GM12891 (cell line): ENCODE data around the gene MTG2.

ENCODE experiments used
- DNase-seq: peaks from one replicate; pipeline ENCODE4 v3.0.0; 2011; ENCODE audit warnings: low spot score; ENCODE audit not compliant: insufficient read length
- FAIRE-seq: peaks from 2 replicates; lab custom pipeline; 2011; peaks lifted over from hg19 to GRCh38; lab: Jason Lieb, UNC
- PAX5 ChIP-seq: IDR thresholded peaks from 2 replicates; pipeline ENCODE4 v1.6.1; 2011; ENCODE audit warnings: low read length, moderate library complexity, mild to moderate bottlenecking; ENCODE audit not compliant: insufficient read depth, severe bottlenecking
- POLR2A ChIP-seq: IDR thresholded peaks from 2 replicates; pipeline ENCODE4 v1.6.1; 2011; ENCODE audit warnings: low read depth, low read length, control low read depth
- POLR2AphosphoS5 ChIP-seq: IDR thresholded peaks from 2 replicates; pipeline ENCODE4 v1.6.1; 2011; ENCODE audit warnings: low read depth, low read length, control low read depth
- POU2F2 ChIP-seq: IDR thresholded peaks from 2 replicates; pipeline ENCODE4 v1.6.1; 2011; ENCODE audit warnings: low read depth, mild to moderate bottlenecking, control low read depth, low read length, moderate library complexity
- SPI1 ChIP-seq: IDR thresholded peaks from 2 replicates; pipeline ENCODE4 v1.6.1; 2011; ENCODE audit warnings: low read depth, low read length, control low read depth
- TAF1 ChIP-seq: IDR thresholded peaks from 2 replicates; pipeline ENCODE4 v1.6.1; 2011; ENCODE audit warnings: low read depth, low read length, control low read depth

The MTG2 gene

GRCh38 chr20:62245911-62246280 is 63.1 kb downstream of the MTG2 start:
- FAIRE-seq: no peak
- TF ChIP-seq POU2F2 (no peak), PAX5 (no peak), POLR2AphosphoS5 (no peak), TAF1 (no peak), SPI1 (no peak), POLR2A (no peak)

GRCh38 chr20:62246431-62246830 is 63.6 kb downstream of the MTG2 start:
- FAIRE-seq: no peak
- no peak for TF ChIP-seq POLR2A
- no peak for TF ChIP-seq TAF1
- TF ChIP-seq PAX5: no peak
- no peak for TF ChIP-seq POLR2AphosphoS5
- TF ChIP-seq POU2F2: no peak
- no peak for TF ChIP-seq SPI1
- no peak for DNase-seq

More at GRCh38 chr20:62245911-62246280, 63.1 kb downstream of the MTG2 start:
- no peak for DNase-seq

- no peak for DNase-seq
- TF ChIP-seq POLR2AphosphoS5 (no peak), POU2F2 (no peak), POLR2A (no peak), SPI1 (no peak), PAX5 (no peak), TAF1 (no peak)
- FAIRE-seq: no peak
Observed at GRCh38 chr20:62246872-62247652, 64.2 kb downstream of the MTG2 start.

- no peak for FAIRE-seq
- no peak for TF ChIP-seq SPI1
- TF ChIP-seq PAX5: no peak
- no peak for TF ChIP-seq POU2F2
- TF ChIP-seq POLR2A: no peak
- TF ChIP-seq POLR2AphosphoS5: no peak
- TF ChIP-seq TAF1: no peak
- DNase-seq: no peak
Observed at GRCh38 chr20:62248890-62249560, 66.2 kb downstream of the MTG2 start.

- TF ChIP-seq POU2F2 (no peak), POLR2A (no peak), SPI1 (no peak), POLR2AphosphoS5 (no peak), TAF1 (no peak), PAX5 (no peak)
- DNase-seq (no peak), FAIRE-seq (no peak)
Observed at GRCh38 chr20:62252342-62252966, 69.6 kb downstream of the MTG2 start.
